Osteocyte (in vitro differentiated cells): ENCODE results near the gene GIGYF1. TPM values are rescaled to one million over a fixed set of nuclear protein-coding genes. Genes with fewer than 3 reads are reported as not detected.
A peak's percentile ranks its signal among the peaks of the same experiment; 100 is the strongest.

Experiments used
- DNase-seq: peaks from one replicate; pipeline ENCODE4 v3.0.0; 2021; ENCODE audit warnings: mixed read lengths; ENCODE audit not compliant: unreplicated experiment; ENCODE audit errors: extremely low spot score
- H3K27ac Mint-ChIP-seq: one replicate; pipeline ENCODE4 v1.8.0; 2021; ENCODE audit warnings: mild to moderate bottlenecking, mixed read lengths; ENCODE audit not compliant: unreplicated experiment
- H3K27me3 Mint-ChIP-seq: one replicate; pipeline ENCODE4 v1.8.0; 2021; ENCODE audit warnings: mixed read lengths; ENCODE audit not compliant: unreplicated experiment
- H3K36me3 Mint-ChIP-seq: one replicate; pipeline ENCODE4 v1.8.0; 2021; ENCODE audit warnings: mixed read lengths; ENCODE audit not compliant: unreplicated experiment
- H3K4me1 Mint-ChIP-seq: one replicate; pipeline ENCODE4 v1.8.0; 2021; ENCODE audit warnings: mixed read lengths; ENCODE audit not compliant: unreplicated experiment
- H3K4me3 Mint-ChIP-seq: one replicate; pipeline ENCODE4 v1.8.0; 2021; ENCODE audit warnings: mild to moderate bottlenecking, moderate library complexity, mixed read lengths; ENCODE audit not compliant: unreplicated experiment
- H3K9me3 Mint-ChIP-seq: one replicate; pipeline ENCODE4 v1.8.0; 2021; ENCODE audit warnings: mixed read lengths; ENCODE audit not compliant: unreplicated experiment
- CTCF ChIP-seq: fragments of 200-600 bp; sonication (generic); IDR thresholded peaks from 2 replicates; pipeline ENCODE4 v1.5.0; 2021; ENCODE audit warnings: antibody characterized with exemption, mild to moderate bottlenecking, moderate library complexity
- total RNA-seq: library from RNA; stranded (reverse); gene quantifications from 2 replicates; pipeline ENCODE4 v1.2.1, GENCODE V29; 2021

The GIGYF1 gene
- total RNA-seq, 1 donor from 2014 or later: 64.6 TPM

DNA sequence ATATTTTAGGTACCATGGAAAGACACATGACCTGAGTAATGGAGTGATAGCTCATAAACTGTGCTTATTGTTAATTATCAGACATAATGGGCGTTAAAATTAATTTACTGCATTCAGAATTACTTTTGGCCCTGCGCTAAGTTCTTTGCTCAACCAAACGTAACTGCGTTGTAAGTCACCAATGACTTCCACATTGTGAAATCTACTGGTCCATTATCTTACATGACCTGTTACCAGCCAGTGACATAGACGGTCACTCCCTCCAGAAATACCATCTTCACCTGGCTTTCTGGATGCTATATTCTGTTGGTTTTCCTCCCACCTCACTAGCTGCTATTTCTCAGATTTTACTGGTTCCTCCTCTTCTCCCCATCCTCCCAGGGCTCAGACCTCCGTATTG lies 5.0 kb upstream of the GIGYF1 start:
- no peak for TF ChIP-seq CTCF
- DNase-seq: no peak
- Mint-ChIP-seq H3K36me3 (no peaks in the 10 kb centered on the region), H3K4me3 (no peak overlapping the region), H3K4me1 (no peaks in the 10 kb centered on the region), H3K27me3 (peaks cover 22% of the 10 kb centered on the region), H3K27ac (no peak overlapping the region), H3K9me3 (no peaks in the 10 kb centered on the region)

- no peak for TF ChIP-seq CTCF
- no peak overlapping the region for H3K4me3 Mint-ChIP-seq
- no peak for DNase-seq
- no peak overlapping the region for H3K27ac Mint-ChIP-seq
- H3K9me3 Mint-ChIP-seq: no peaks in the 10 kb centered on the region
- H3K4me1 Mint-ChIP-seq: peaks cover 22% of the 10 kb centered on the region
- peaks cover 17% of the 10 kb centered on the region for H3K27me3 Mint-ChIP-seq
- no peaks in the 10 kb centered on the region for H3K36me3 Mint-ChIP-seq
Measured at GRCh38 chr7:100696123-100696521, 2.1 kb upstream of the GIGYF1 start.

- Mint-ChIP-seq H3K27me3 (peaks cover 9% of the 10 kb centered on the region), H3K4me3 (peak overlapping the region; percentile 93), H3K27ac (peak overlapping the region; percentile 88), H3K4me1 (peaks cover 30% of the 10 kb centered on the region), H3K36me3 (peaks cover 7% of the 10 kb centered on the region), H3K9me3 (no peaks in the 10 kb centered on the region)
- peak; percentile 84 for DNase-seq
- TF ChIP-seq CTCF: no peak
Measured at GRCh38 chr7:100693312-100694097, 545 bp downstream of the GIGYF1 start.

- DNase-seq: no peak
- peak overlapping the region; percentile 93 for H3K4me3 Mint-ChIP-seq
- no peaks in the 10 kb centered on the region for H3K9me3 Mint-ChIP-seq
- peak overlapping the region; percentile 88 for H3K27ac Mint-ChIP-seq
- H3K36me3 Mint-ChIP-seq: peaks cover 7% of the 10 kb centered on the region
- peaks cover 30% of the 10 kb centered on the region for H3K4me1 Mint-ChIP-seq
- H3K27me3 Mint-ChIP-seq: peaks cover 6% of the 10 kb centered on the region
- no peak for TF ChIP-seq CTCF
Measured at GRCh38 chr7:100692578-100692961, 1.5 kb downstream of the GIGYF1 start.

DNA sequence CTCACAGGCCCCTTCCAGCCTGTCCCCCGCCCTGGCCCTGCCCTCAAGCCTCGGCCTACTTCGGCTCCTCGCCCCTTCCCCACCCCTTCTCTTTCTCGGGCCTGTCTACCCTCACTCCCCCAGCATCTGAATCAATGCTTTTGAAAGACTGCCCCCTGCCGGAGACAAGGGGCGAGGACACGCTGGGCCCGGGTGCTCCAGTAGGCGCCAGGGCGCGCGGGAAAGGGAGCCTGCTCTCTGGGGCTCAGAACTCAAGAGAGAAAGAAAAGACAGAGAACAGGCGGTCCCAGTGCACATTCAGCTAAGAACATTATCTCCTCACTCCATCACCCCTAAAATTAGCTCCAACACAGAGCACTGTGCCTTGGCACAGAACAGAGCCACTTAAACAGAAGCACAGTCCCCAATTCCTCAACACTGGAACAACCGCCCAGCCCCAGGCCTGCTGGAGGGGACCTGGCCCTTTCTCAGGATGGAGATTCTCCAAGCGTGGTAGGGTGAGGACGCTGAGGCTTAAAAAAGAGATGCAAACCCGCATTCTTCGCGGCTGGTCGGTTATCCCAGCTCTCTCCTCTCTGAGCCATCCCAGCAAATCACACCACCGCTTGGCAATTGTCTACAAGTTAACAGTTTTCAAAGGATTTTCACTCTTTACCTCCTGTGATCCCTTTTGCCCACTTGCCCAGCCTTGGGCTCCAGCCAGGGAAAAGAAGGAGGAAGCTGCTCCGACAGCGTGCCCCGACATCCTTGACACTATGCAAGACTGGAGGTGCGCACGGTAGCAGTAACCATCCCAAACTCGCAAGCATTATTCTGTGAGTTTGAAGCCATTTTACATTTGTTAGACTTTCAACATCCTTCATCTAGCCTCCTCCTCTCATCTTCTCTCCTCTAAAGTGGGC lies 2.1 kb downstream of the GIGYF1 start:
- Mint-ChIP-seq H3K27me3 (no peaks in the 10 kb centered on the region), H3K9me3 (no peaks in the 10 kb centered on the region), H3K36me3 (peaks cover 7% of the 10 kb centered on the region), H3K4me1 (peaks cover 30% of the 10 kb centered on the region), H3K27ac (peak overlapping the region; percentile 88), H3K4me3 (peak overlapping the region; percentile 93)
- DNase-seq: peak; percentile 92
- TF ChIP-seq CTCF: peak; percentile 95
